K562 (cell line): Measurements from ENCODE around the gene ANKLE2. TPM values are rescaled to one million over a fixed set of nuclear protein-coding genes. Genes with fewer than 3 reads are reported as not detected.

ENCODE experiments used
- BRCA1 ChIP-seq, 2 experiments: fragments of 450-650 bp in 1 of 2; sonication (generic) in 1 of 2; formaldehyde crosslinking in 1 of 2; IDR thresholded peaks; 2 replicates each; pipeline versions ENCODE4 v1.5.0 to v1.6.1; 2017 to 2020; ENCODE audit warnings: mild to moderate bottlenecking in 1 of 2, missing genetic modification reagents in 1 of 2
- E4F1 ChIP-seq: fragments of 250-450 bp; sonication (Bioruptor Pico); IDR thresholded peaks from 2 replicates; pipeline ENCODE4 v1.5.0; 2021; ENCODE audit warnings: mild to moderate bottlenecking, borderline replicate concordance
- FOXJ2 ChIP-seq: fragments of 200-800 bp; sonication (Bioruptor generic); IDR thresholded peaks from 2 replicates; pipeline ENCODE4 v1.6.1; 2016; ENCODE audit warnings: missing genetic modification characterization, missing compliant biosample characterization
- HEY1 ChIP-seq: fragments of 250-450 bp; sonication (Bioruptor Pico); IDR thresholded peaks from 2 replicates; pipeline ENCODE4 v1.5.0; 2020; ENCODE audit warnings: mild to moderate bottlenecking, moderate library complexity, borderline replicate concordance
- HNRNPK ChIP-seq: fragments of 200-400 bp; formaldehyde crosslinking; IDR thresholded peaks from one replicate; pipeline ENCODE4 v1.6.1; 2018; ENCODE audit warnings: mild to moderate bottlenecking, low read depth, low read length; ENCODE audit not compliant: poor library complexity, severe bottlenecking
- IRF9 ChIP-seq: fragments of 450-650 bp; IDR thresholded peaks from 2 replicates; pipeline ENCODE4 v1.6.1; 2016; ENCODE audit warnings: missing biosample characterization, missing genetic modification characterization
- MAFG ChIP-seq: fragments of 450-650 bp; conservative IDR thresholded peaks from 2 replicates; pipeline ENCODE4 v1.6.1; 2016; ENCODE audit warnings: missing genetic modification characterization, missing compliant biosample characterization
- MITF ChIP-seq: IDR thresholded peaks from 2 replicates; pipeline ENCODE4 v1.6.1; 2014; ENCODE audit warnings: antibody characterized with exemption
- NCOA1 ChIP-seq: fragments of 450-650 bp; IDR thresholded peaks from 2 replicates; pipeline ENCODE4 v1.6.1; 2016; ENCODE audit warnings: low read depth
- PHF21A ChIP-seq: fragments of 450-650 bp; IDR thresholded peaks from 2 replicates; pipeline ENCODE4 v1.6.1; 2017; ENCODE audit warnings: low read depth, borderline replicate concordance
- POLR2AphosphoS2 ChIP-seq: IDR thresholded peaks from 2 replicates; pipeline ENCODE4 v1.6.1; 2012; ENCODE audit warnings: low read length, improper control_type of control experiment
- SAFB ChIP-seq: fragments of 200-400 bp; formaldehyde crosslinking; IDR thresholded peaks from 2 replicates; pipeline ENCODE4 v1.6.1; 2017; ENCODE audit warnings: low read depth, low read length, borderline replicate concordance
- TOE1 ChIP-seq, 2 experiments: fragments of 450-650 bp in 1 of 2; sonication (generic) in 1 of 2; formaldehyde crosslinking in 1 of 2; IDR thresholded peaks; 2 replicates each; pipeline versions ENCODE4 v1.7.1 to v1.8.0; 2016 to 2022; ENCODE audit warnings: borderline replicate concordance in 2 of 2, mild to moderate bottlenecking in 2 of 2, antibody characterized with exemption in 1 of 2, inconsistent platforms in 1 of 2, low read depth in 1 of 2, missing genetic modification reagents in 1 of 2, moderate library complexity in 1 of 2
- USF1 ChIP-seq: sonication (generic); formaldehyde crosslinking; IDR thresholded peaks from 2 replicates; pipeline ENCODE4 v1.9.0; 2022; ENCODE audit warnings: mild to moderate bottlenecking, missing genetic modification reagents
- ZBTB49 ChIP-seq: sonication (generic); formaldehyde crosslinking; IDR thresholded peaks from 2 replicates; pipeline ENCODE4 v1.8.0; 2022; ENCODE audit warnings: missing genetic modification reagents, mild to moderate bottlenecking, borderline replicate concordance
- ZNF165 ChIP-seq: fragments of 250-450 bp; sonication (Bioruptor Pico); IDR thresholded peaks from 2 replicates; pipeline ENCODE4 v1.4.0; 2020; ENCODE audit warnings: borderline replicate concordance
- ZNF184 ChIP-seq: sonication (generic); formaldehyde crosslinking; IDR thresholded peaks from 2 replicates; pipeline ENCODE4 v1.5.0; 2020; ENCODE audit warnings: missing genetic modification reagents
- ZNF384 ChIP-seq: IDR thresholded peaks from 2 replicates; pipeline ENCODE4 v1.6.1; 2012; ENCODE audit warnings: low read depth, low read length, improper control_type of control experiment
- ZNF41 ChIP-seq: fragments of 250-450 bp; sonication (Bioruptor Pico); conservative IDR thresholded peaks from 2 replicates; pipeline ENCODE4 v1.4.0; 2020; ENCODE audit warnings: mild to moderate bottlenecking
- polyA plus RNA-seq, 8 experiments: library from polyadenylated mRNA; depleted of rRNA in 4 of 8; stranded (reverse) in 5 of 8; unstranded in 3 of 8; fragments of >200 nt; fragmentation: Nextera tagmentation in 2 of 8; fragmentation: Illumina TruSeq in 1 of 8; extraction: Ambion mirVana in 2 of 8; extraction: Trizol in 1 of 8; gene quantifications; 2 replicates each; pipeline versions ENCODE4 v1.2.1 to v1.2.3, GENCODE V29; 2011 to 2014; ENCODE audit warnings: inconsistent platforms in 1 of 8, missing spikeins in 1 of 8
- total RNA-seq, 7 experiments: library from RNA; depleted of rRNA in 6 of 7; stranded (reverse); fragments of >200 nt in 6 of 7; fragmentation: Illumina TruSeq in 2 of 7; extraction: Trizol in 2 of 7; gene quantifications; 2 replicates each; pipeline versions ENCODE4 v1.2.1 to v1.2.3, GENCODE V29; 2011 to 2021; ENCODE audit warnings: low replicate concordance in 1 of 7

Gene ANKLE2
- total and polyA plus RNA-seq, 9 of the 15 experiments (the other 6 are each of a cell fraction or from before 2014, with no cell fraction given): 3.2 to 57.7 (median 45.6) TPM

GRCh38 chr12:132766380-132767085 lies 4.9 kb upstream of the ANKLE2 start (continued):
- TF ChIP-seq E4F1 (CRISPR knock-in tag): no peak
- no peak for TF ChIP-seq MITF
- TF ChIP-seq IRF9: no peak
- TF ChIP-seq TOE1 (IDR thresholded peaks at IDR 0.05; ENCODE audit: borderline replicate concordance): no peak
- TF ChIP-seq TOE1 (CRISPR knock-in tag; IDR thresholded peaks at IDR 0.05; ENCODE audit: borderline replicate concordance, low read depth): no peak
- no peak for TF ChIP-seq ZNF41 (CRISPR knock-in tag)
- TF ChIP-seq PHF21A: no peak
- TF ChIP-seq SAFB: no peak
- TF ChIP-seq USF1 (CRISPR knock-in tag): no peak
- TF ChIP-seq FOXJ2: no peak
- no peak for TF ChIP-seq HEY1
- TF ChIP-seq BRCA1 (IDR thresholded peaks at IDR 0.05): no peak
- no peak for TF ChIP-seq BRCA1 (CRISPR knock-in tag; IDR thresholded peaks at IDR 0.05)
- no peak for TF ChIP-seq ZBTB49 (CRISPR knock-in tag)
- TF ChIP-seq POLR2AphosphoS2: no peak
- TF ChIP-seq ZNF184 (CRISPR knock-in tag): no peak
- TF ChIP-seq MAFG (tag): no peak
- TF ChIP-seq HNRNPK: no peak
- peak; percentile 96 for TF ChIP-seq ZNF384
- TF ChIP-seq NCOA1: no peak
- TF ChIP-seq ZNF165 (CRISPR knock-in tag): no peak
